ENCODE measurements around the gene HIPK1.

DNA sequence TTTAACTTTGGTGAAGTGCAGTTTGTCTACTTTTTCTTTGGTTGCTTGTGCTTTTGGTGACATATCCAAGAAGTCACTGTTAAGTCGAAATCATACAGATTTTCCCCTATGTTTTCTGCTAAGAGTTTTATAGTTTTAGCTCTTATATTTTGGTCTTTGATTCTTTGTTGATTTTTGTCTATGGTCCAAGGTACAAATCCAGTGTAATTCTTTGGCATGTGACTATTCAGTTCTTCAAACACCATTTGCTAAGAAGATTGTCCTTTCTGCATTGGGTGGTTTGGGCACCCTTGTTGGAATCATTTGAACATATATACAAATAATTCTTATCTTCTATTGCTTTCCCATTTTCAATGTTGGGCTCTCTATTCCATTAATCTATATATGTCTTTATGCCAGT lies 16.2 kb downstream of the HIPK1 start:
- TF ChIP-seq, protein P1, sequence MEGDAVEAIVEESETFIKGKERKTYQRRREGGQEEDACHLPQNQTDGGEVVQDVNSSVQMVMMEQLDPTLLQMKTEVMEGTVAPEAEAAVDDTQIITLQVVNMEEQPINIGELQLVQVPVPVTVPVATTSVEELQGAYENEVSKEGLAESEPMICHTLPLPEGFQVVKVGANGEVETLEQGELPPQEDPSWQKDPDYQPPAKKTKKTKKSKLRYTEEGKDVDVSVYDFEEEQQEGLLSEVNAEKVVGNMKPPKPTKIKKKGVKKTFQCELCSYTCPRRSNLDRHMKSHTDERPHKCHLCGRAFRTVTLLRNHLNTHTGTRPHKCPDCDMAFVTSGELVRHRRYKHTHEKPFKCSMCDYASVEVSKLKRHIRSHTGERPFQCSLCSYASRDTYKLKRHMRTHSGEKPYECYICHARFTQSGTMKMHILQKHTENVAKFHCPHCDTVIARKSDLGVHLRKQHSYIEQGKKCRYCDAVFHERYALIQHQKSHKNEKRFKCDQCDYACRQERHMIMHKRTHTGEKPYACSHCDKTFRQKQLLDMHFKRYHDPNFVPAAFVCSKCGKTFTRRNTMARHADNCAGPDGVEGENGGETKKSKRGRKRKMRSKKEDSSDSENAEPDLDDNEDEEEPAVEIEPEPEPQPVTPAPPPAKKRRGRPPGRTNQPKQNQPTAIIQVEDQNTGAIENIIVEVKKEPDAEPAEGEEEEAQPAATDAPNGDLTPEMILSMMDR (IDR thresholded peaks at IDR 0.05) = no peak
- TF ChIP-seq POLR2A (IDR thresholded peaks at IDR 0.05) (no peak), POLR2AphosphoS5 (IDR thresholded peaks at IDR 0.05) (no peak), EP300 (IDR thresholded peaks at IDR 0.05; ENCODE audit: low read depth) (no peak)

All from transverse colon (tissue), 4 donors.